Large intestine (tissue), 3 donors: ENCODE data around the gene IL4R. TPM values are rescaled to one million over a fixed set of nuclear protein-coding genes. Genes with fewer than 3 reads are reported as not detected.

Experiments used
- DNase-seq, 2 donors: peaks; one replicate each; pipeline versions ENCODE4 v3.0.0 to v3.0.0-alpha.2; 2013
- H3K27ac ChIP-seq: one replicate; pipeline ENCODE4 v1.5.1; 2013; ENCODE audit warnings: low read length
- H3K27me3 ChIP-seq: 2 replicates; pipeline ENCODE4 v1.6.1; 2013; ENCODE audit warnings: low read length; ENCODE audit not compliant: control insufficient read depth, insufficient read depth
- H3K36me3 ChIP-seq: 2 replicates; pipeline ENCODE4 v1.6.1; 2013; ENCODE audit warnings: low read length; ENCODE audit not compliant: control insufficient read depth, insufficient read depth
- H3K4me1 ChIP-seq: one replicate; pipeline ENCODE4 v1.6.1; 2013; ENCODE audit warnings: low read length; ENCODE audit not compliant: control insufficient read depth, insufficient read depth
- H3K4me3 ChIP-seq: one replicate; pipeline ENCODE4 v1.5.1; 2013; ENCODE audit warnings: low read length
- H3K9me3 ChIP-seq: one replicate; pipeline ENCODE4 v1.6.1; 2013; ENCODE audit warnings: mild to moderate bottlenecking, low read depth, low read length, moderate library complexity; ENCODE audit not compliant: control insufficient read depth
- WGBS: methylation state at CpG from one replicate; pipeline ENCODE4 v1.1.5; 2013; ENCODE audit warnings: low lambda C conversion rate; ENCODE audit not compliant: insufficient coverage; 5-methylcytosine and 5-hydroxymethylcytosine counted together
- polyA plus RNA-seq: library from polyadenylated mRNA; unstranded; fragments of 120-200 nt; gene quantifications from one replicate; pipeline ENCODE4 v1.2.1, GENCODE V29; 2013

The IL4R gene
- polyA plus RNA-seq, 1 donor, result 50.6 TPM

GRCh38 chr16:27304102-27304501 is 9.7 kb upstream of the IL4R start:
- no peak for DNase-seq
- Histone ChIP-seq H3K36me3 (no peaks in the 10 kb centered on the region), H3K9me3 (no peaks in the 10 kb centered on the region), H3K4me3 (no peak overlapping the region), H3K27me3 (no peaks in the 10 kb centered on the region), H3K27ac (no peak overlapping the region), H3K4me1 (no peaks in the 10 kb centered on the region)
- no CpG with 5 or more reads among the region's 2 CpGs for WGBS

DNA sequence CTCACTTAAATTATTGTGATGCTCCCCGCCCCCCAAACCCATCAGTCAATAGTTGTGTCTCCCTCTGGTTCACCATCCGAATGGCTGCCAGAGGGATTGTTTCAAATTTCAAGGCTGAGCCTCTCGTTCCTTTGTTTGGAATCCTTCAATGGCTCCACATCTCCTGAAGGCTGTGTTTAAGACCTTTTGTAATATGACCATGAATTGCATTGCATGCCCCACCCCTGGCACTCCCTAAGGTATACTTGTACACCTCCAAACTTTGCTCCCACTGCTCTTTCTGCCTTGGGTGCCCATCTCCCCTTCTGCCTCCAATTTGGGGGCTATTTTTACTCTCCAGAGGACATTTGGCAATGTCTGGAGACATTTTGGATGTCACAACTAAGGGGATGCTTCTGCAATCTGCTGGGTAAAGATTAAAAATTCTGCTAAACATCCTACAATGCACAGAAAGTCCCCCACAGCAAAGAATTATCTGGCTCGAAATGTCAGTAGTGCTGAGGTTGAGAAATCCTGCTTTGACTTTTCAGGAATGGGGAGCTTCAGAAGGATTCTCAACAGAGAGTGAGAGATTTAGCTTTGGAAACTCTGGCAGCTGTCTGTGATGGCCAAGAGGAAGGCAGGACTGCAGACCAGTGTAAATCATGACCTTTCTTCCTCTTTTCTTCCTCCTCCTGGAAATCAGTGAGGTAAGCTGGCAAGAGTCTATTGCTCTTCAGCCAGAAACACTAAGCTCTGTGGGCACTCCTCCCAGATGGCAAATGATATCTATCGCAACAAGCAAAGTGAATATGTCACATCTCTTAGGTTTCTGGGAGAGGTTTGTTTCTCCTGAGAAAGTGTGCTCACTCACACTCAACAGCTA is 8.7 kb upstream of the IL4R start:
- no peaks in the 10 kb centered on the region for H3K27me3 ChIP-seq
- 75% methylated on average over 1 of the region's 5 CpGs for WGBS
- H3K9me3 ChIP-seq, result no peaks in the 10 kb centered on the region
- H3K4me3 ChIP-seq, result no peak overlapping the region
- no peak for DNase-seq
- no peaks in the 10 kb centered on the region for H3K36me3 ChIP-seq
- H3K4me1 ChIP-seq, result no peaks in the 10 kb centered on the region
- no peak overlapping the region for H3K27ac ChIP-seq

GRCh38 chr16:27305839-27306442 is 7.8 kb upstream of the IL4R start:
- H3K9me3 ChIP-seq, result no peaks in the 10 kb centered on the region
- H3K27ac ChIP-seq, result no peak overlapping the region
- no peaks in the 10 kb centered on the region for H3K4me1 ChIP-seq
- H3K27me3 ChIP-seq, result no peaks in the 10 kb centered on the region
- no peak for DNase-seq
- no peak overlapping the region for H3K4me3 ChIP-seq
- WGBS, result 100% methylated on average over 3 of the region's 9 CpGs
- H3K36me3 ChIP-seq, result no peaks in the 10 kb centered on the region

DNA sequence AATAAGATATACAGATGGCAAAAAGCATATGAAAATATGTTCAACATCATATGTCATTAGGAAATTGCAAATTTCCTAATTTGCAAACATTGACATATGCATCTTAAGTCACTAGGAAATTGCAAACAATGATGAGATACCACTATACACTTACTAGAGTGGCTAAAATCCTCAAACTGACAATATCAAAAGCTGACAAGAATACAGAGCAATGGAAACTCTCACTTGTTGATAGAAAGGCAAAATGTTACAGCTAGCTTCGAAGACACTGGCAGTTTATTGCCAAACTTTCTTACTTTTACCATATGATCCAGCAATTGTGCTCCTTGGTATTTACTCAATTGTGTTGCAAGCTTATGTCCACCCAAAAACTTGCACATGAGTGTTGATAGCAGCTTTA is 5.0 kb upstream of the IL4R start:
- DNase-seq, result no peak
- no peaks in the 10 kb centered on the region for H3K36me3 ChIP-seq
- no peak overlapping the region for H3K4me3 ChIP-seq
- WGBS, result 100% methylated on average over 1 of the region's 1 CpG
- no peak overlapping the region for H3K27ac ChIP-seq
- peaks cover 18% of the 10 kb centered on the region for H3K4me1 ChIP-seq
- H3K27me3 ChIP-seq, result no peaks in the 10 kb centered on the region
- no peaks in the 10 kb centered on the region for H3K9me3 ChIP-seq

- Histone ChIP-seq H3K4me3 (no peak overlapping the region), H3K27me3 (no peaks in the 10 kb centered on the region), H3K9me3 (no peaks in the 10 kb centered on the region), H3K4me1 (peaks cover 29% of the 10 kb centered on the region), H3K36me3 (no peaks in the 10 kb centered on the region), H3K27ac (no peak overlapping the region)
- peak; percentile 35 to 48 for DNase-seq
- WGBS, result 69% methylated on average over 6 of the region's 16 CpGs
These were observed 3.0 kb upstream of the IL4R start for GRCh38 chr16:27310576-27311447.

- Histone ChIP-seq H3K4me1 (peaks cover 32% of the 10 kb centered on the region), H3K36me3 (no peaks in the 10 kb centered on the region), H3K9me3 (no peaks in the 10 kb centered on the region), H3K4me3 (no peak overlapping the region), H3K27ac (no peak overlapping the region), H3K27me3 (no peaks in the 10 kb centered on the region)
- DNase-seq, result no peak
- no CpG with 5 or more reads among the region's 8 CpGs for WGBS
These were observed 2.3 kb upstream of the IL4R start for GRCh38 chr16:27311448-27311830.

DNA sequence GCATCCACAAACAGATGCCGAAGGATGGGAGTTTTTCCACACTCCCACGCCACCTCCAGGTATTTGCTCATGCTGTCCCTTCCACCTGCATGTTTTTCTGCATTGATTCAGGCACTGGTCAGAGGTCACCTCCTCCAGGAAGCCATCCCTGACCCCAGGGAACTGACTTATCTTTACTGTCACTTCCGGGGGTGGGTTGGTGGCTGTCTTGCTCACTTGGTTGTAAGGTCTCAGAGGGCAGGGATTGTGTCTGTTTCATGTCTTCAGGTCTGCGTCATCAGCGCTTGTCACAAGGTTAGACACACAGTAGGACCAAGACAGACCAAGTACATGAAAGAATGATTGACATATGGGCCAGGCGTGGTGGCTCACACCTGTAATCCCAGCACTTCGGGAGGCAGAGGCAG is 1.9 kb upstream of the IL4R start:
- Histone ChIP-seq H3K36me3 (no peaks in the 10 kb centered on the region), H3K4me1 (peaks cover 32% of the 10 kb centered on the region), H3K9me3 (no peaks in the 10 kb centered on the region), H3K27ac (no peak overlapping the region), H3K4me3 (no peak overlapping the region), H3K27me3 (no peaks in the 10 kb centered on the region)
- no CpG with 5 or more reads among the region's 7 CpGs for WGBS
- no peak for DNase-seq

DNA sequence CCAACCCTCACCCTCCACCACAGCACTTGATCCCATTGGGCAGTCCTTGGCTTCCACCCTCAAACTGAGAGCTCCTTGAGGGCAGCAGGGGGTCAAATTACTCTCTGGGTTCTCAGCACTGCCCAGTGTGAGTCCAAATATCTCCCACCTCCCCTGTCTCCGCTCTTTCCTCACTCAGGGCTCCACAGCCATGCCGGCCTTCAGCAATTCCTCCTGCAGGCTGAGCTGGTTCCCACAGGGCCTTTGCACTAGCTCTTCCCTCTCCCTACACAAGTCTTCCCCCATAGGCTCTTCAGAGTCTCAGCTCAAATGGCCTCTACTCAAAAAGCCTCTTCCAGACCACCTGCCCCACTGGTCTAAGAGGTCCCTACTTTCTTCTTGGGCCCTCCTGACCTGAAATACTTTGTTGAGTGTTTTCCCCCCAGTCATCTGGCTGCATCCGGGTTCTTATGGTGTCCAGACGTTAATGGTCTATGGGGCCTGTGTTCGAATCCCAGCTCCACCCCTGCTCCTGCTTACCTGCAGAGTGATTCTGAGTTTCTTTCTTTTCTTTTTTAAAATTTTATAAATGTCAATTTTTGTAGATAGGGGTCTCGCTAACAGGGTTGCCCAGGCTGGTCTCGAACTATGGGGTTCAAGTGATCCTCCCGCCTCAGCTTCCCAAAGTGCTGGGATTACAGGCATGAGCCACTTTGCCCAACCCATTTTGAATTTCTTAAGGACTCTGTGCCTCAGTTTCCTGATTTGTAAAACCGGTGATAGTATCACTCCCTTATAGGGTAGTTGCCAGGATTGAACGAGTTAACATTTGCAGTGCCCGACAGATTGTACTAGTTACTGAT is 973 bp upstream of the IL4R start:
- DNase-seq, result no peak
- Histone ChIP-seq H3K4me3 (peak overlapping the region; percentile 65), H3K9me3 (no peaks in the 10 kb centered on the region), H3K27ac (peak overlapping the region; percentile 72), H3K27me3 (no peaks in the 10 kb centered on the region), H3K4me1 (peaks cover 35% of the 10 kb centered on the region), H3K36me3 (peaks cover 3% of the 10 kb centered on the region)
- 90% methylated on average over 2 of the region's 11 CpGs for WGBS

GRCh38 chr16:27314161-27314723 is 468 bp downstream of the IL4R start:
- peak; percentile 54 to 79 for DNase-seq

More at GRCh38 chr16:27314161-27314723, 468 bp downstream of the IL4R start:
- 0% methylated on average over 1 of the region's 39 CpGs for WGBS
- Histone ChIP-seq H3K4me1 (peaks cover 43% of the 10 kb centered on the region), H3K27me3 (no peaks in the 10 kb centered on the region), H3K9me3 (no peaks in the 10 kb centered on the region), H3K36me3 (peaks cover 3% of the 10 kb centered on the region), H3K27ac (peak overlapping the region; percentile 69), H3K4me3 (peak overlapping the region; percentile 77)
